B cell (primary cell): Measurements from ENCODE around the gene MSH4. TPM values are rescaled to one million over a fixed set of nuclear protein-coding genes. Genes with fewer than 3 reads are reported as not detected.
"Not testable (repeated sequence)": the region's sequence is repeated elsewhere in the genome, so short reads cannot be mapped to it uniquely, and the experiment has no call there.

Experiments
- ATAC-seq: fragments of 200-7000 bp; cut with Tn5 transposase; one replicate; pipeline ENCODE4 v1.10.0; 2021; ENCODE audit warnings: low read depth, mild to moderate bottlenecking, moderate number of reproducible peaks, moderate library complexity
- CTCF ChIA-PET: fragments of 350-600 bp; sonication (Branson Sonifier 250); formaldehyde crosslinking; loops from one replicate; lab custom pipeline; 2021; ENCODE audit warnings: antibody characterized with exemption, inconsistent platforms; lab: Charles Lee
- POLR2A ChIA-PET: fragments of 350-600 bp; sonication (Branson Sonifier 250); formaldehyde crosslinking; loops from one replicate; lab custom pipeline; 2021; ENCODE audit warnings: antibody characterized with exemption; lab: Charles Lee
- DNase-seq: peaks from one replicate; pipeline ENCODE4 v3.0.0; 2013
- H2AFZ ChIP-seq: 2 replicates; pipeline ENCODE4 v1.6.1; 2012; ENCODE audit warnings: mild to moderate bottlenecking, low read depth, low read length; ENCODE audit not compliant: insufficient read depth, poor library complexity, severe bottlenecking
- H3K27ac ChIP-seq, 2 donors: 1 replicate in 1 of 2; 2 replicates in 1 of 2; pipeline ENCODE4 v1.5.1; 2012 to 2013; ENCODE audit warnings: low read length in 2 of 2, mild to moderate bottlenecking in 2 of 2, moderate library complexity in 1 of 2
- H3K27me3 ChIP-seq, 4 experiments: fragments of 200-600 bp in 1 of 4; sonication (generic) in 1 of 4; replicated peaks in 1 of 4; 1 replicate in 2 of 4; 2 replicates in 2 of 4; pipeline versions ENCODE4 v1.6.1 to v1.7.0; 2013 to 2016; ENCODE audit warnings: low read length in 3 of 4, mild to moderate bottlenecking in 2 of 4, mixed read lengths in 1 of 4, moderate library complexity in 1 of 4; ENCODE audit not compliant: insufficient read depth in 4 of 4, control insufficient read depth in 3 of 4; ENCODE audit errors: control extremely low read depth in 1 of 4
- H3K36me3 ChIP-seq, 2 experiments: replicated peaks in 1 of 2; 1 replicate in 1 of 2; 2 replicates in 1 of 2; pipeline versions ENCODE4 v1.6.1 to v1.7.1; 2013; ENCODE audit warnings: low read length in 1 of 2; ENCODE audit not compliant: insufficient read depth in 2 of 2, control insufficient read depth in 1 of 2; ENCODE audit errors: control extremely low read depth in 1 of 2, extremely low read depth in 1 of 2
- H3K4me1 ChIP-seq, 2 donors: fragments of 200-600 bp in 1 of 2; sonication (generic) in 1 of 2; 1 replicate in 1 of 2; 2 replicates in 1 of 2; pipeline versions ENCODE4 v1.5.1 to v1.6.1; 2013 to 2017; ENCODE audit warnings: low read length in 2 of 2; ENCODE audit not compliant: control insufficient read depth in 2 of 2, insufficient read depth in 2 of 2
- H3K4me2 ChIP-seq: replicated peaks from 2 replicates; pipeline ENCODE3; 2012; ENCODE audit warnings: mild to moderate bottlenecking, low read depth, low read length; ENCODE audit not compliant: poor library complexity, severe bottlenecking
- H3K4me3 ChIP-seq, 5 experiments: fragments of 200-600 bp in 1 of 5; sonication (generic) in 1 of 5; 1 replicate in 3 of 5; 2 replicates in 2 of 5; pipeline versions ENCODE4 v1.5.1 to v1.7.0; 2011 to 2016; ENCODE audit warnings: low read length in 4 of 5, mild to moderate bottlenecking in 4 of 5, low read depth in 2 of 5, control low read depth in 1 of 5, moderate library complexity in 1 of 5; ENCODE audit not compliant: insufficient read depth in 1 of 5; ENCODE audit errors: control extremely low read depth in 1 of 5, extremely low read depth in 1 of 5
- H3K79me2 ChIP-seq: fragments of 200-600 bp; sonication (generic); one replicate; pipeline ENCODE4 v1.6.0; 2016; ENCODE audit warnings: low read length; ENCODE audit not compliant: control insufficient read depth, insufficient read depth
- H3K9ac ChIP-seq: fragments of 200-600 bp; sonication (generic); 2 replicates; pipeline ENCODE4 v1.6.1; 2017; ENCODE audit warnings: mild to moderate bottlenecking, low read length, moderate library complexity
- H3K9me3 ChIP-seq, 3 donors: one replicate each; pipeline versions ENCODE4 v1.6.1 to v1.7.1; 2013; ENCODE audit warnings: low read length in 2 of 3; ENCODE audit not compliant: control insufficient read depth in 2 of 3, insufficient read depth in 1 of 3; ENCODE audit errors: control extremely low read depth in 1 of 3
- H4K20me1 ChIP-seq: 2 replicates; pipeline ENCODE4 v1.6.0; 2012; ENCODE audit warnings: mild to moderate bottlenecking, low read length; ENCODE audit not compliant: insufficient read depth, control insufficient read depth, poor library complexity, severe bottlenecking
- H3K27ac Mint-ChIP-seq: one replicate; pipeline ENCODE4 v1.8.0; 2021; ENCODE audit warnings: mixed read lengths
- H3K27me3 Mint-ChIP-seq: one replicate; pipeline ENCODE4 v1.8.0; 2021; ENCODE audit warnings: mixed read lengths
- H3K4me1 Mint-ChIP-seq: one replicate; pipeline ENCODE4 v1.8.0; 2021; ENCODE audit warnings: mixed read lengths
- H3K4me3 Mint-ChIP-seq: one replicate; pipeline ENCODE4 v1.8.0; 2021; ENCODE audit warnings: mixed read lengths
- H3K9me3 Mint-ChIP-seq: one replicate; pipeline ENCODE4 v1.8.0; 2022; ENCODE audit warnings: mixed read lengths; ENCODE audit not compliant: insufficient read depth
- EZH2 ChIP-seq: IDR thresholded peaks from 2 replicates; pipeline ENCODE4 v1.6.1; 2012; ENCODE audit warnings: borderline replicate concordance, low read depth, mild to moderate bottlenecking, moderate library complexity, low read length; ENCODE audit not compliant: insufficient read depth, poor library complexity, severe bottlenecking
- WGBS: methylation state at CpG from one replicate; pipeline ENCODE4 v1.1.5; 2013; ENCODE audit warnings: missing lambda C conversion rate; ENCODE audit not compliant: insufficient coverage; 5-methylcytosine and 5-hydroxymethylcytosine counted together
- intact Hi-C: fragments of 100-400 bp; cut with micrococcal nuclease; formaldehyde crosslinking; loops from one replicate; pipeline ENCODE4 v1.10.0; 2022
- polyA plus RNA-seq: library from polyadenylated mRNA; depleted of rRNA; stranded (reverse); fragments of >200 nt; gene quantifications from 2 replicates; pipeline ENCODE4 v1.2.3, GENCODE V29; 2012
- total RNA-seq, 2 donors: library from RNA; stranded (reverse); fragments of 120-200 nt in 1 of 2; gene quantifications; 1 replicate in 1 of 2; 2 replicates in 1 of 2; pipeline versions ENCODE4 v1.2.3 to v1.2.4, GENCODE V29; 2013 to 2022
- TF ChIP-seq, protein P1 (sequence below): fragments of 200-600 bp; IDR thresholded peaks from one replicate; pipeline ENCODE4 v1.8.0; 2022; ENCODE audit warnings: antibody characterized with exemption, mild to moderate bottlenecking

Gene MSH4
- total and polyA plus RNA-seq, 2 donors (not counting 1 experiment from before 2014, with no cell fraction given) = 0.19 to 1.7 TPM

DNA sequence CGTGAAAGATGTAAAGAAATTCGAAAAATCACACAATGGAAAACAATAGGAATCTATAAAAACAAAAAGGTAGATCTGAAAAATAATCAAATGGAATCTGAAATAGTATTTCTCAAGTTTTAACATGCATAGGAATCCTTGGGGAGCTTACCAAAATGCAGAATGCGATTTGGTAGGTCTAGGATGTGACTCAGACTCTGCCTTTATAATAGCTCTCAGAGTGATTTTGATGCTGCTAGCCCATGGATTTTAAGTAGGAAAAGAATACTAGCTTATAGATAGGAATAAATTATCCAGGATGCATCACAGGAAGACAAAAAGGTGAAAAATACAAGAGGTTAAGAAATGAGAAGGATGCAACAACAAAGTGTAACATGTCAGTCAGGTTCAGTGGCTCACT, 24.7 kb upstream of the MSH4 start:
- ChIA-PET CTCF (no interaction called here), POLR2A (no interaction called here)
- ATAC-seq (no peak), DNase-seq (no peak)
- H3K9me3 Mint-ChIP-seq = no peaks in the 10 kb centered on the region
- H3K4me1 Mint-ChIP-seq = no peaks in the 10 kb centered on the region
- Histone ChIP-seq H3K4me1 (no peaks in the 10 kb centered on the region), H3K36me3 (no peaks in the 10 kb centered on the region), H3K27ac (no peak overlapping the region), H3K4me2 (no peak overlapping the region), H3K9me3 (peaks cover 0 to 3% (median 0%) of the 10 kb centered on the region in 3 donors), H3K4me3 (no peak overlapping the region), H3K79me2 (no peaks in the 10 kb centered on the region), H3K27me3 (no peaks in the 10 kb centered on the region), H2AFZ (no peak overlapping the region), H3K9ac (no peak overlapping the region), H4K20me1 (no peaks in the 10 kb centered on the region)
- H3K27me3 Mint-ChIP-seq = no peaks in the 10 kb centered on the region
- intact Hi-C loops = no loop called here
- WGBS = no CpG with 5 or more reads among the region's 3 CpGs
- no peak overlapping the region for H3K27ac Mint-ChIP-seq
- no peak for TF ChIP-seq EZH2
- TF ChIP-seq, protein P1, sequence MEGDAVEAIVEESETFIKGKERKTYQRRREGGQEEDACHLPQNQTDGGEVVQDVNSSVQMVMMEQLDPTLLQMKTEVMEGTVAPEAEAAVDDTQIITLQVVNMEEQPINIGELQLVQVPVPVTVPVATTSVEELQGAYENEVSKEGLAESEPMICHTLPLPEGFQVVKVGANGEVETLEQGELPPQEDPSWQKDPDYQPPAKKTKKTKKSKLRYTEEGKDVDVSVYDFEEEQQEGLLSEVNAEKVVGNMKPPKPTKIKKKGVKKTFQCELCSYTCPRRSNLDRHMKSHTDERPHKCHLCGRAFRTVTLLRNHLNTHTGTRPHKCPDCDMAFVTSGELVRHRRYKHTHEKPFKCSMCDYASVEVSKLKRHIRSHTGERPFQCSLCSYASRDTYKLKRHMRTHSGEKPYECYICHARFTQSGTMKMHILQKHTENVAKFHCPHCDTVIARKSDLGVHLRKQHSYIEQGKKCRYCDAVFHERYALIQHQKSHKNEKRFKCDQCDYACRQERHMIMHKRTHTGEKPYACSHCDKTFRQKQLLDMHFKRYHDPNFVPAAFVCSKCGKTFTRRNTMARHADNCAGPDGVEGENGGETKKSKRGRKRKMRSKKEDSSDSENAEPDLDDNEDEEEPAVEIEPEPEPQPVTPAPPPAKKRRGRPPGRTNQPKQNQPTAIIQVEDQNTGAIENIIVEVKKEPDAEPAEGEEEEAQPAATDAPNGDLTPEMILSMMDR = no peak
- H3K4me3 Mint-ChIP-seq = no peak overlapping the region

DNA sequence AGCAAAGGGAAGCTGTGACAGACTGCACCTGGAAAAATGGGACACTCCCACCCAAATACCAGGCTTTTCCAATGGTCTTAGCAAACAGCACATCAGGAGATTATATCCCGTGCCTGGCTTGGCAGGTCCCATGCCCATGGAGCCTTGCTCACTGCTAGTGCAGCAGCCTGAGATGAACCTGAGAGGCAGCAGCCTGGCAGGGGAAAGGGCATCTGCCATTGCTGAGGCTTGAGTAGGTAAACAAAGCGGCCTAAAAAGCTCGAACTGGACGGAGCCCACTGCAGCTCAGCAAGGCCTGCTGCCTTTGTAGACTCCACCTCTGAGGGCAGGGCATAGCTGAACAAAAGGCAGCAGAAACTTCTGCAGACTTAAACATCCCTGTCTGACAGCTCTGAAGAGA, 18.9 kb upstream of the MSH4 start:
- H3K27ac Mint-ChIP-seq, CTCF ChIA-PET, H3K79me2 ChIP-seq, H3K4me3 Mint-ChIP-seq, ATAC-seq, H4K20me1 ChIP-seq, H3K27ac ChIP-seq, H2AFZ ChIP-seq, H3K4me1 Mint-ChIP-seq, DNase-seq, H3K27me3 Mint-ChIP-seq, POLR2A ChIA-PET, H3K4me3 ChIP-seq, H3K4me1 ChIP-seq, intact Hi-C loops, H3K36me3 ChIP-seq, H3K27me3 ChIP-seq, H3K4me2 ChIP-seq, H3K9me3 Mint-ChIP-seq, H3K9ac ChIP-seq: not testable (repeated sequence)
- peaks cover 0 to 11% (median 0%) of the 10 kb centered on the region in 3 donors for H3K9me3 ChIP-seq
- WGBS = 98% methylated on average over 4 of the region's 4 CpGs

DNA sequence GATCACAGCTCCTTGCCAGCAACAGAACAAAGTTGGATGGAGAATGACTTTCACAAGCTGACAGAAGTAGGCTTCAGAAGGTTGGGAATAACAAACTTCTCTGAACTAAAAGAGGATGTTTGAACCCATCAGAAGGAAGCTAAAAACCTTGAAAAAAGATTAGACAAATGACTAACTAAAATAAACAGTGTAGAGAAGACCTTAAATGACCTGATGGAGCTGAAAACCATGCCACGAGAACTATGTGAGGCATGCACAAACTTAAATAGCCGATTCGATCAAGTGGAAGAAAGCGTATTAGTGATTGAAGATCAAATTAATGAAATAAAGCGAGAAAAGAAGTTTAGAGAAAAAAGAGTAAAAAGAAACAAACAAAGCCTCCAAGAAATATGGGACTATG, 18.0 kb upstream of the MSH4 start:
- H3K9ac ChIP-seq, H2AFZ ChIP-seq, POLR2A ChIA-PET, DNase-seq, ATAC-seq, intact Hi-C loops, H3K36me3 ChIP-seq, H3K27ac ChIP-seq, H4K20me1 ChIP-seq, H3K9me3 Mint-ChIP-seq, H3K27me3 Mint-ChIP-seq, H3K27me3 ChIP-seq, H3K4me2 ChIP-seq, H3K79me2 ChIP-seq, H3K4me1 ChIP-seq, H3K27ac Mint-ChIP-seq, CTCF ChIA-PET, H3K4me3 Mint-ChIP-seq, H3K4me1 Mint-ChIP-seq, H3K4me3 ChIP-seq: not testable (repeated sequence)
- WGBS = no CpG with 5 or more reads among the region's 5 CpGs
- peaks cover 0 to 11% (median 0%) of the 10 kb centered on the region in 3 donors for H3K9me3 ChIP-seq
